ENCODE data around the gene PCBP3. TPM values are rescaled to one million over a fixed set of nuclear protein-coding genes. Genes with fewer than 3 reads are reported as not detected.
A peak's percentile ranks its signal among the peaks of the same experiment; 100 is the strongest.

The PCBP3 gene
- total RNA-seq, 1 experiment from 2014 or later: 10.9 TPM

- Histone ChIP-seq H3K4ac (ENCODE audit: low read depth, low read length) (no peak overlapping the region), H2AK5ac (ENCODE audit: insufficient read length, low read length) (no peak overlapping the region), H4K20me1 (ENCODE audit: control insufficient read depth, insufficient read depth, insufficient read length) (no peaks in the 10 kb centered on the region), H3K79me2 (ENCODE audit: insufficient read depth, low read length) (no peaks in the 10 kb centered on the region), H3K27ac (ENCODE audit: insufficient read length, low read depth, low read length) (no peak overlapping the region), H2AFZ (ENCODE audit: low read length) (no peak overlapping the region), H4K5ac (ENCODE audit: insufficient read length, low read depth, low read length) (no peak overlapping the region), H3K18ac (ENCODE audit: insufficient read length, low read depth, low read length) (no peak overlapping the region), H2BK15ac (ENCODE audit: low read depth, low read length) (no peak overlapping the region), H3K23ac (ENCODE audit: insufficient read length, low read depth, low read length) (no peak overlapping the region), H3K27me3 (ENCODE audit: insufficient read depth, low read length) (no peaks in the 10 kb centered on the region), H3K23me2 (ENCODE audit: insufficient read length, low read depth, low read length, poor library complexity, severe bottlenecking) (no peaks in the 10 kb centered on the region), H3K4me1 (ENCODE audit: insufficient read depth, low read length) (no peaks in the 10 kb centered on the region), H2BK20ac (ENCODE audit: low read depth, low read length, poor library complexity, severe bottlenecking) (no peak overlapping the region), H3K56ac (ENCODE audit: insufficient read length, low read depth, low read length) (no peak overlapping the region), H4K8ac (replicated peaks; ENCODE audit: insufficient read length, low read depth, low read length) (no peak overlapping the region), H2BK120ac (ENCODE audit: low read depth, low read length, poor library complexity, severe bottlenecking) (no peak overlapping the region), H4K91ac (ENCODE audit: insufficient read length, low read depth, low read length) (no peak overlapping the region), H2BK5ac (ENCODE audit: insufficient read length, low read length) (no peak overlapping the region), H3K9ac (ENCODE audit: extremely low read depth, insufficient read length, low read length) (no peak overlapping the region), H3T11ph (ENCODE audit: low read length) (no peak overlapping the region), H3K79me1 (ENCODE audit: insufficient read depth, low read depth, low read length, poor library complexity, severe bottlenecking) (no peaks in the 10 kb centered on the region), H2BK12ac (ENCODE audit: insufficient read length, low read depth, low read length) (no peak overlapping the region), H3K14ac (ENCODE audit: insufficient read depth, low read length) (no peak overlapping the region), H3K4me2 (ENCODE audit: insufficient read depth, insufficient read length, low read length) (no peak overlapping the region), H3K9me3 (ENCODE audit: control insufficient read depth, low read depth, low read length) (no peaks in the 10 kb centered on the region)
- no peak overlapping the region for H3K27ac Mint-ChIP-seq
- WGBS (ENCODE audit: extremely low coverage, insufficient read length, low lambda C conversion rate): no CpG with 5 or more reads among the region's 17 CpGs
- H3K4me3 Mint-ChIP-seq: no peak overlapping the region
- TF ChIP-seq CTCF (conservative IDR thresholded peaks at IDR 0.05): no peak
- H3K27me3 Mint-ChIP-seq (ENCODE audit: low read depth): peaks cover 2% of the 10 kb centered on the region
- no peaks in the 10 kb centered on the region for H3K9me3 Mint-ChIP-seq
- no peaks in the 10 kb centered on the region for H3K4me1 Mint-ChIP-seq
- H3K36me3 Mint-ChIP-seq (ENCODE audit: insufficient read depth in 1 of 3, low read depth in 3 of 3): no peaks in the 10 kb centered on the region
- DNase-seq: peak; percentile 17
Measured at GRCh38 chr21:45870851-45871615, 227.5 kb downstream of the PCBP3 start.
